SK-N-SH (cell line): ENCODE measurements around the gene GLCCI1.
"Not testable (repeated sequence)": the region's sequence is repeated elsewhere in the genome, so short reads cannot be mapped to it uniquely, and the experiment has no call there.

Experiments used
- FOXM1 ChIP-seq: IDR thresholded peaks from 2 replicates; pipeline ENCODE4 v1.4.0; 2012; ENCODE audit warnings: low read depth, mild to moderate bottlenecking
- GABPA ChIP-seq: IDR thresholded peaks from 2 replicates; pipeline ENCODE4 v1.4.0; 2012; ENCODE audit warnings: low read depth, mild to moderate bottlenecking

- not testable (repeated sequence) for TF ChIP-seq GABPA, FOXM1
Observed at GRCh38 chr7:8048067-8048466, 79.5 kb downstream of the GLCCI1 start.
